ENCODE measurements around the gene FAM117A.

- TF ChIP-seq CTCF (IDR thresholded peaks at IDR 0.05; ENCODE audit: low read depth, low read length, poor library complexity, severe bottlenecking) = no peak
- TF ChIP-seq EZH2phosphoT487 (IDR thresholded peaks at IDR 0.05; ENCODE audit: borderline replicate concordance, low read length) = no peak
Observed at GRCh38 chr17:49779156-49779738, 15.3 kb upstream of the FAM117A start.

All from DOHH2 (cell line).